HG02678 (cell line): ENCODE measurements around the gene SCN3A.

Experiments used
- ATAC-seq: cut with Tn5 transposase; IDR thresholded peaks from one replicate; pipeline ENCODE4 v1.9.1; 2021; ENCODE audit warnings: mild to moderate bottlenecking, moderate library complexity; ENCODE audit not compliant: unreplicated experiment

The SCN3A gene

GRCh38 chr2:165058476-165059265, 145.2 kb downstream of the SCN3A start:
- ATAC-seq, result no peak

DNA sequence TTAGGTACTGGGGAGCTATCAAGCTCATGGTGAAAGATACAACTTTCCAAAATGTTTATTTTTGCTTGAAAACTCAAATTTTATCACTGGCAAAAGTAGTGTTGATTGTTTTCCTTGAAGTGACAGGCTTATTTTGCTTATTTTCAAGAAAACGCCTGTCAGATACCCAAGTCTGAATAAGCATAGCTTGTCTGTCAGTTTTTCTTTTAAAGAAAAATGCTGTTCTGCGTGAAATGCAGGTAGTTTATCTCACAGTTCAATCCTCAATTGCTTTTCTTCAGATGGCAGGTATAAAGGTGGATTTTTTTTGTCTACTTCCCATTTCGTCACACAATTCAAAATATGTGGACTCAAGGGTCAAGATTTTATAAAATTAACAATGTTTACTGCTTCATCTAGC, 145.9 kb downstream of the SCN3A start:
- no peak for ATAC-seq

GRCh38 chr2:165057308-165057707, 146.5 kb downstream of the SCN3A start:
- ATAC-seq, result no peak

DNA sequence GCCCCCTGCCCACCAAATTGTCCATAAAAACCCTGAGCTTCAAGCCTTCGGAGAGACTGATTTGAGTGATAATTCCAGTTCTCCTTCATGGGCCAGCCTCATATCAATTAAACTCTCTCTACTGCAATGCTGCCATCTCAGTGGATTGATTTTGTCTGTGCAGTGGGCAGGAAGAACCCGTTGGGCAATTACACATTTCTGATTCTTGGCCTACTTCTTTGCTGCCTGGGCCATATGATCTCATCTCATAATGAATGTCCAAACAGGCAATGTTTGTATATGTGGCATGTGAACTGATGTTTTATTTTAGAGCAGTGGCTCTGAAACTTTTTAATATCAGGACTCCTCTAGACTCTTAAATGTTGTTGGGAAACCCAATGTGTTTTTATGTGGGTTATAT, 147.3 kb downstream of the SCN3A start:
- no peak for ATAC-seq

GRCh38 chr2:165055082-165055851, 148.6 kb downstream of the SCN3A start:
- ATAC-seq, result no peak

DNA sequence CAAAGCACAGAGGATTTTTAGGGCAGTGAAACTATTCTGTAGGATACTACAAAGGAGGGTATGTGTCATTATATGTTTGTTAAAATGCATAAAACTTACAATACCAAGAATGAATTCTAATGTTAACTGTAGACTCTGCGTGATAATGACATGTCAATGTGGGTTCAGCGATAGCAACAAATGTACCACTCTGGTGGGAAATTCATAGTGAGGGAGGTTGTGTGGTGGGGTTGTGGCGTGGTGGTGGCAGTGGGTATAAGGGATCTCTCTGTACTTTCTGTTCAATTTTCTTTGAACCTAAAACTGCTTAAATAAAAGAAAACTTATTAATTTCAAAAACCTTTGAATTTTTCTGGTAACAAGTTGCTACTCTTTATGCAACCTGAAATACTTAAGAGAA, 149.2 kb downstream of the SCN3A start:
- no peak for ATAC-seq

- no peak for ATAC-seq
These were observed 159.1 kb downstream of the SCN3A start for GRCh38 chr2:165044505-165045303.
